Measurements from ENCODE around the gene TBX21. TPM values are rescaled to one million over a fixed set of nuclear protein-coding genes. Genes with fewer than 3 reads are reported as not detected.

The TBX21 gene
- total and polyA plus RNA-seq, 7 donors: under 0.01 to 1.2 (median 0.36) TPM; not detected in 2

DNA sequence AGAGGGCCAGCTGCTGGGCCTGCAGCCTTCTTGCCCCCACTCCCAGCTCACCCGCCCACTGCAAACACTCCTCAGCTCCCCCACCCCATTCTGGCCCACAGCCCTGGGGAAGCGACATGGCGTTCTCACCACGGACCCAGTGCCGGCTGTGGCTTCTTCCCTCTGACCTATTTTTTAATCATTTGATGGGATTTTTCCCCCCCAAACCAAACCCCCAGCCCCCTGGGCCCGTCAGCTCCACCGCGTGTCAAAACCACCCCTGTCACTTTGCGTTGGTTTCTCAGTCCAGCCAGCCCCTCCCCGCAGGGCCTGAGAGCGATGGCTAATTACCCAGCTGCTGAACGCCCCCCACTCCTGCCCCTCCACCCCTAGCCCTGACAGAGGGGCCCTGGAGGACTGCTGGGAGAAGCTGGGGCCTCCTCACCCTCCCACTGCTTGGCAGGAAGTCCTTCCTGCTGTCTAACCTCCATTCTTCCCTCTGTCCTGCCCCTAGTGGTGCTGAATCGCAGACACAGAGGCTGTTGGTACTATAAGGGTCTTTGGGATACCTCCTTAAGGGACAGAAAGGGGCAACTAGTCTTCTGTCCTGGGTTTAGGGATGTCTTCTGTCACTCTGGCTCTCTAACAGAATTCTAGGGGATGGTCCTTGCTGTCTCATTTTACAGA is 7.5 kb upstream of the TBX21 start:
- Histone ChIP-seq H3K27ac (no peak overlapping the region), H3K36me3 (no peaks in the 10 kb centered on the region), H3K4me1 (peaks cover 0 to 13% (median 11%) of the 10 kb centered on the region in 4 donors), H3K4me3 (no peak overlapping the region), H3K27me3 (peaks cover 16 to 55% (median 37%) of the 10 kb centered on the region in 3 donors), H3K9me3 (no peaks in the 10 kb centered on the region)
- WGBS, 2 donors: 64 to 68% methylated on average over 13 of the region's 13 CpGs
- no peak for DNase-seq
- TF ChIP-seq EP300 (IDR thresholded peaks at IDR 0.05) (no peak), POLR2A (IDR thresholded peaks at IDR 0.05) (no peak), POLR2AphosphoS5 (IDR thresholded peaks at IDR 0.05) (no peak)
- TF ChIP-seq, protein P1, sequence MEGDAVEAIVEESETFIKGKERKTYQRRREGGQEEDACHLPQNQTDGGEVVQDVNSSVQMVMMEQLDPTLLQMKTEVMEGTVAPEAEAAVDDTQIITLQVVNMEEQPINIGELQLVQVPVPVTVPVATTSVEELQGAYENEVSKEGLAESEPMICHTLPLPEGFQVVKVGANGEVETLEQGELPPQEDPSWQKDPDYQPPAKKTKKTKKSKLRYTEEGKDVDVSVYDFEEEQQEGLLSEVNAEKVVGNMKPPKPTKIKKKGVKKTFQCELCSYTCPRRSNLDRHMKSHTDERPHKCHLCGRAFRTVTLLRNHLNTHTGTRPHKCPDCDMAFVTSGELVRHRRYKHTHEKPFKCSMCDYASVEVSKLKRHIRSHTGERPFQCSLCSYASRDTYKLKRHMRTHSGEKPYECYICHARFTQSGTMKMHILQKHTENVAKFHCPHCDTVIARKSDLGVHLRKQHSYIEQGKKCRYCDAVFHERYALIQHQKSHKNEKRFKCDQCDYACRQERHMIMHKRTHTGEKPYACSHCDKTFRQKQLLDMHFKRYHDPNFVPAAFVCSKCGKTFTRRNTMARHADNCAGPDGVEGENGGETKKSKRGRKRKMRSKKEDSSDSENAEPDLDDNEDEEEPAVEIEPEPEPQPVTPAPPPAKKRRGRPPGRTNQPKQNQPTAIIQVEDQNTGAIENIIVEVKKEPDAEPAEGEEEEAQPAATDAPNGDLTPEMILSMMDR (IDR thresholded peaks at IDR 0.05): no peak
- intact Hi-C loops (cut with DNase I): no loop called here

DNA sequence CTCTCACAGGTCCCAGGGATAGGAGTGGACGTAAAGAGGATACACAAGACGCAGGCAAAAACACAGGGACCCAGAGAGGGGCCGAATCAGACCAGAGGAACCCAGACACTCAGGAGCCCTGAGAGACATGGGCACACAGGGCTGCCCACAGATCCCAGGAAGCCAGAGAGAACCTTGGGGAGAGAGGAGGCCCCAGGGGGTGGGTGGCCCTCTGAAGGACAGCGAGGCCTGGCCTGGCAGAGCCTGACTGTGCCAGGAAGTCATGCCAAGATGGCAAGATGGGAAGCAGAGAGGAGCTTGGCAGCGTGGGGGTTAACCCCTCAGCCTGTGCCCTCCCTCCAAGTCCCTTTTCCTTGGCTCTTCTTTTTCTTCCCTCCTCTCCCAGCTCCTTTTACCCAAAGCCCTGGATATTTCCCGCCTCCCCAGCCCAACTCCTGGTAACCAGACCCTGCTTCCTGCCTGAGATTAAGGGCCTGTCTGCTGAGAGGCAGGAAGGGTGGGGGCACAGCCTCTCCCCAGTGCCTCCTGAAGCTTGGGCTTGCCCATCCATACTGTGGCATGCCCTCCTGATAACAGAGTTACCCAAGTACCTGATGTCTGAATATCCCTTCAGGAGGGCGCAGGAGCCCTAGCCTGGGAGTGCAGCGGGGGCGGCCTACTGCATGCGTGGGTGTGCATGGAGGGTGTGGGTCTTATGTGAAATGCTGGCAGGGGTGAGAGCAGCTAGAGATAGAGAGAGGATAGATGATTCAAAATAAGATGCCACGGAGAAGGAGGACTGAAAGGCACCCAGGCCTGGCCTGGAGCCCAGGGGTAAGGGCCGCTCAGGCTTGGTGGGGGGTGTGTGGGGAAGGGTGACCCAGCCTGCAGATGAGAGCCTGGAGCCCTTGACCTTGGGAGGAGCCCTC is 6.0 kb upstream of the TBX21 start:
- H3K4me3 ChIP-seq: no peak overlapping the region
- no peaks in the 10 kb centered on the region for H3K36me3 ChIP-seq
- H3K27me3 ChIP-seq: peaks cover 3 to 54% (median 29%) of the 10 kb centered on the region in 3 donors
- H3K27ac ChIP-seq: no peak overlapping the region
- intact Hi-C loops (cut with DNase I): no loop called here
- TF ChIP-seq, protein P1 (IDR thresholded peaks at IDR 0.05): no peak
- TF ChIP-seq POLR2A (IDR thresholded peaks at IDR 0.05) (no peak), EP300 (IDR thresholded peaks at IDR 0.05) (no peak), POLR2AphosphoS5 (IDR thresholded peaks at IDR 0.05) (no peak)
- H3K9me3 ChIP-seq: no peaks in the 10 kb centered on the region
- no peak for DNase-seq
- WGBS, 2 donors: 88 to 91% methylated on average over 12 of the region's 12 CpGs
- H3K4me1 ChIP-seq: no peaks in the 10 kb centered on the region

DNA sequence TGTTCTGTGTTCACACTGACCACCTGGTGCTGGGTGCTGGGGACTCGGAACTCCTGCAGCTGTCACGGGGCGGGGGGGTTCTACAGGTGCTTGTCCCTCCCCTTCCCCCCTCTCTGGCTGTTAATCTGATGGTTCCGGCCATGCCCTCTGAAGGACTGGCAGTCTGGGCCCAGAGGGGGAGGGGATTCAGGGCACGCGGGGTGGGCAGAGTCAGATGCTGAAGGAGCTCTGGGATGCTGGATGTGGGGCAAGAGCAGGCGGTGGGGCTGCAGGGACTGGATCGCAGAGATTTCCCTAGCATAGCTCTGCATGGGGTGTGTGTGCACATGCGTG is 5.4 kb upstream of the TBX21 start:
- no peaks in the 10 kb centered on the region for H3K36me3 ChIP-seq
- H3K27ac ChIP-seq: no peak overlapping the region
- intact Hi-C loops (cut with DNase I): no loop called here
- H3K27me3 ChIP-seq: peaks cover 6 to 54% (median 25%) of the 10 kb centered on the region in 3 donors
- 87 to 88% methylated on average over 9 of the region's 9 CpGs for WGBS, 2 donors
- no peaks in the 10 kb centered on the region for H3K9me3 ChIP-seq
- no peak for DNase-seq
- TF ChIP-seq, protein P1 (IDR thresholded peaks at IDR 0.05): no peak
- TF ChIP-seq POLR2A (IDR thresholded peaks at IDR 0.05) (no peak), POLR2AphosphoS5 (IDR thresholded peaks at IDR 0.05) (no peak), EP300 (IDR thresholded peaks at IDR 0.05) (no peak)
- no peak overlapping the region for H3K4me3 ChIP-seq
- peaks cover 0 to under 1% (median 0%) of the 10 kb centered on the region in 4 donors for H3K4me1 ChIP-seq

DNA sequence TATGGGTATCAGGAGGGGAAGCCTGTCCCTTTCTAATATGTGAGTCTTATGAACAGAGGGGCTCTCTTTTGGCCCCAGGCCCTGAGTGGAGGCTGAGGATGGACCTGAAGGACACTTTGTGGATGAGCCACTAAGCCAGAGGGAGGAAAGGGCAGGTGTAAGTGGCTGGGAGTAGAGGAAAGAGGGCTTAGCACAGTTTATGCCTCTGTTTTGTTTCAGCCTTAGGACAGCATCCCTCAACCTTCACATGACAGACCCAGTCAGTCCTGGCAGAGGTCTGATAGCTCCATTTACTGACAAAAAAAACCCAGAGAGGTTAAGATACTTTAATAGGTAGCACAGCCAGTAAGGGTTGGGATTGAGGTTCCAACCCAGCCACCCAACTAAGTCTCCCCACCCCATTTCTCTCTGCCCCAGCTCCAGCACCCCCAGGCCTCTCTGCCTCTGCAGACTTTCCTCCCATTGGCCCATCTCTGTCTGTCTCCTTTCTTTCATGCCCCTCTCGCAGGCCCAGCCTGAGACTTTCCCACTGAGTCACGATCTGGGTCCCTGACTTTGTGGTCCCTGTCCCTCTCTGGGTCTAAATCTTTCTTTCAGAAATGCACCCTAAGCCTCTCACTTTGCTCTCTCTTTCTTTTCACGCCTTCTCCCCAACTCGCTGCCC is 4.7 kb upstream of the TBX21 start:
- no peaks in the 10 kb centered on the region for H3K9me3 ChIP-seq
- H3K27ac ChIP-seq: no peak overlapping the region
- WGBS, 2 donors: 85% methylated on average over 4 of the region's 4 CpGs
- H3K36me3 ChIP-seq: no peaks in the 10 kb centered on the region
- no peak for DNase-seq
- H3K4me1 ChIP-seq: peaks cover 0 to 7% (median 6%) of the 10 kb centered on the region in 4 donors
- H3K27me3 ChIP-seq: peaks cover 12 to 57% (median 27%) of the 10 kb centered on the region in 3 donors
- TF ChIP-seq POLR2A (IDR thresholded peaks at IDR 0.05) (no peak), EP300 (IDR thresholded peaks at IDR 0.05) (no peak), POLR2AphosphoS5 (IDR thresholded peaks at IDR 0.05) (no peak)
- TF ChIP-seq, protein P1 (IDR thresholded peaks at IDR 0.05): no peak
- intact Hi-C loops (cut with DNase I): no loop called here
- no peak overlapping the region for H3K4me3 ChIP-seq

Measured in sigmoid colon (tissue), 7 donors.